Measurements from ENCODE around the gene DNAJC17.

The DNAJC17 gene

DNA sequence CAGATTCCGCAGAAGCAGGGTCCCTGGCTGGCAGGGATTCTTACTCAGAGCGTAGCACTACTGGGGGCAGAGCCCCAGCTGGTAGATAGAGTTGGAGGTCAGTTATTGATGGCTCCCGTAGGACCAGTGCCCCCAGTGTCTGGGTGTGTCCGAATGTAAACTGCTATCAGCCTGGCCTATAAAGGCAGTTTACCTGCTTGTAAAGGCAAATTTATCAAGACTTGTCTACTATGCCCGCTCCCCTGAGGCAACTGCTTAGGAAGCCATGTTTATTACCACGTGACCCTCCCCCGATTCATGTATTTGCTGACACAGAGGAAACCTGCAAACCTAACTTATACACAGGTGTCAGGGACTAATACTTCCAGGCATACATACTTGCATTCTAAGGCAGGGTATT, 21.8 kb upstream of the DNAJC17 start:
- DNase-seq (ENCODE audit: low spot score) = no peak

DNA sequence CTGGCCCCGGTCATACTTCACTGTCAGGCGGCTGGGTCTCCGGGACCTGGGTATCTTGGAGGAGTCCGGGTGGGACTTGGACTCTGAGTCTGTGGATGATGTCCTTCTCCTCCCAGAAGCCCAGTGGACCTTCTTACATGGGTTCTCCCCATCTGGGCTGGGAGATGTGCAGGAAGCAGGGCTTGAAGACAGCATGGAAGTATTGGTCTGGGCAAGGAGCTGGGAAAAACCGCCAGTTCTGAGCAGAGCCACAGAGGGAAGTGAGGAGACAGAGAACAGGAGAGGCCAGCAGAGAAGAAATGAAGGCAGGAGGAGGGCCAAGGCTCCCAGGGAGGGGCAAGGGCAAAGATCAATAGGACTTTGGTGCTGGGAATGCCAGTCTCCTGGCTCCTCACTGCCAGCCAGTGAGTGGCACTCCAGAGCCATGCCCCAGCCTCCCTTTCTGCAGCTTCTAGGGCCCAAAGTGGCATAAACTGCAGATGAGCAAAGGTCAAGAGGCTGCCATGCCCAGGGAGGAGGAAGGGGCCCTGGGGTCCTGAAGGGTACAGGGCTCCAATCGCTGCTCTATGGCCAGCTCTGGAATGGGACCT, 21.3 kb upstream of the DNAJC17 start, which contains the start of gene PPP1R14D:
Gene PPP1R14D, minus strand, starts transcription at position 262 of the 590 bp plus-strand sequence. Its CDS starts 67 bp downstream, at position 195.
- DNase-seq (ENCODE audit: low spot score) = no peak

DNA sequence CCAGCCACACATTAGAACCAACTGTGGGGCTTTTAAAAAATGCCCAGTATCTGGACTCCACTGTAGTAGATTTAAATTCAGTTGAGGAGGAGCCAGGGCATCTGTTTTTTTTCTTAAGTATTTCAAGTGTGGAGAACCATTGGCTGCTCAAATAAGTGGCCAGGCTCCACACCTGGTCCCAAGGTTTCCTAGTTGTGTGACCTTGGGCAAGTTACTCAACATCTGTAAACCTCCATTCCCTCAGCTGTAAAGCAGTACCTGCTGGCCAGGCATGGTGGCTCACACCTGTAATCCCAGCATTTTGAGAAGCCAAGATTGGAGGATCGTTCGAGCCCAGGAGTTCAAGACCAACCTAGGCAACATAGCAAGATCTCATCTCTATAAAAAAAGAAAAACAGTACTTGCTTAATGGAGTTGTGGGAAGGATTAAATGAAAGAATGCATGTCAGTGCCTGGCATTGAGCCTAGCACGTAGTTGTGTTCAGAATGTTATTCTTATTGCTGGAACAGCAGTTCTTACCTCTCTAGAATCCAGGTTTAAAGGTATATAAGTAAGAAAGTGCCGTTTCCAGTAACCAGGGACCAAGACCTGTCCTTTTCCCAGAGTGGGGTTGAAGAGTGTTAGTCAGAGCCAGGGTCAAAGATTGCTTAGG, 19.3 kb upstream of the DNAJC17 start:
- no peak for DNase-seq (ENCODE audit: low spot score)

DNA sequence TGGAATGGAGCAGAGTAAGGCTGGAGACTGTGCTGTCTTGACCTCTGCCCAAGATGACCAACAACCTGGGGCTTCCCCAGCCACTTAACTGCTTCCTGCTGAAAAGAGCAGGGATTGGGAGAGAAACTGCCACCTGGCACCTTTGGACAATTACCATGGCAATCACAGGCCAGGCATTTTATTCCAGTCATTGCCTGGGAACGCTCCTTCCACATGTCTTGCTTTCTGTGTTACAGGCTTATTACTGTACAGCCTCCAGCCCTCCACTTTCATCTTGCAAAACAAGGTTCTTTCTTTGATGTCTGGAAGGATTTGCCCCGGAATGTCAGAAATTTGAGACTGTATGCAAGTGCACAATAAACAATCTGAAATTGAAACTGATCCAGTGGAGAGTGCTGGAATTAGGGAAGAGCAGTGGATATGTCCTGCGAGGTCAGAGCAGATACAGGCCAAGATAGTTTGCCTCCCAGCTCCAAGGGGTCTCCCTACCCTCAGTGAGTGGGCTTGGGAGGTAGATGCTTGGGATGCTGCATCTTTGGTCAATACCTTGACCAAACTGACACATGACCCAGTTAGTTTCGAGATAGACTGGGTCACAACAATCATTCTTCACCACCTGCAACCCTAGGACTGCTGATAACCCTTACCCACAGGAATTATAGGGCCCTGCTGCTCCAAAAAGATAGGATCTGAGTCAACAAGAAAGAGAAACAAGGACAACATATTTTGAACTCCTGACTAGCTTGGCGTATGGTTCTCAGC, 18.6 kb upstream of the DNAJC17 start:
- DNase-seq (ENCODE audit: low spot score) = no peak

GRCh38 chr15:40823572-40824343, 16.5 kb upstream of the DNAJC17 start:
- no peak for DNase-seq (ENCODE audit: low spot score)

DNA sequence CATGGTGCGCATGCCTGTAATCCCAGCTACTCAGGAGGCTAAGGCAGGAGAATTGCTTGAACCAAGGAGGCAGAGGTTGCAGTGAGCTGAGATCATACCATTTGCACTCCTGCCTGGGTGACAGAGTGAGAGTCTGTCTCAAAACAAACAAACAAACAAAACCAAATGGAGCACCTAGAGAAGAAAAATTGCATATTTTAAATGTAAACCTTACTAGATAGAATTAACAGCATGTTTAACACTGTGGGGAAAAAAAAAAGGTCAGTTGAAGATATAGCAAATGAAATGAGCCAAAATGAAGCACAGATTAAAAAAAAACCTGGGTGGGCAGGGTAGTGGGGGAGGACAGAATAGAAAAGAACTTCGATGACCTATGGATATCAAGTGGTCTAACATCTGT, 13.9 kb upstream of the DNAJC17 start:
- DNase-seq (ENCODE audit: low spot score) = no peak

DNA sequence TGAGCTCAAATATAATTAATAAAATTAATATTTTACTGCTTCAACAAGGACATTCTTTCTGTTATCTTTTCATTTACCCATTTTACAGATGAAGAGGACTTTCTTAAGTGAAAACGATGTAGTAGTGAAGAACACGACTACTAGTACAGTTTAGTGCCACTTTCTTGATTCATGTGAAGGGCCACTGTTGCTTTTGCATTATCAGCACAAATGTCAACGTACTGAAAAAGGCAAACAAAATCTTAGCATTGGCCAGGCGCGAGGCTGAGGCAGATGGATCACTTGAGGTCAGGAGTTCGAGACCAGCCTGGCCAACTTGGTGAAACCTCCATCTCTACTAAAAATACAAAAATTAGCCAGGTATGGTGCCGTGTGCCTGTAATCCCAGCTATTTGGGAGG, 11.8 kb upstream of the DNAJC17 start:
- no peak for DNase-seq (ENCODE audit: low spot score)

DNA sequence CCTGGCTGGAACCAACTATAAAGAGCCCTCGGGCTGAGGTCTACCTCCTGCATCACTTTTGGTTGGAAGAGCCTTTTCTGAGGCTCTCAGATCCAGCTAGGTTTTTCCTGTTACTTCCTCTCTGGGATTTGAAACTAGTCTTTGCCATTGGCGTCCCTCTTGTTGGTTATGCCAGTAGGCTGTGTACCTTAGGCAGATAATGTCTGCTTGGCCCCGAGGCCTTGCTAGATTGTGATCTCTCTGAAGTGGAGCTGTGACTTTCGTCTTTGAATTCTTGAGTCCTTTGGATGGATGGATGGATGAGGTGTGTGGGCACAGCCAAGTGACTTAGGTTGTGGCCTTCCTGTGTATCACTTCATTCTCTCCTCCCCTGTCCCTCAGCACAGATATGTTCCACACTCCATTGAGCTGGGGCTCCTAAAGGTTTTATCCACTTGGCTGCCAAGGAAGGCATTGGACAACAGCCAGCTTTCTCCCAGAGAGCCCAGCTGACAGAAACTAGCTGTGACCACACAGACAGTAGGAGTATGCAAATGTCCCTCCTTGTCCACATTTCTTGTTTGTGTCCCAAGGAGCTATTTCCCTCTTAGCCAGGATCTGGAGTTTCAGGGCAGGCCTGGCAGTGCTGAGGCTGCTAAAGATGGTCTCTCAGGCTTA, 7.9 kb upstream of the DNAJC17 start:
- no peak for DNase-seq (ENCODE audit: low spot score)

DNA sequence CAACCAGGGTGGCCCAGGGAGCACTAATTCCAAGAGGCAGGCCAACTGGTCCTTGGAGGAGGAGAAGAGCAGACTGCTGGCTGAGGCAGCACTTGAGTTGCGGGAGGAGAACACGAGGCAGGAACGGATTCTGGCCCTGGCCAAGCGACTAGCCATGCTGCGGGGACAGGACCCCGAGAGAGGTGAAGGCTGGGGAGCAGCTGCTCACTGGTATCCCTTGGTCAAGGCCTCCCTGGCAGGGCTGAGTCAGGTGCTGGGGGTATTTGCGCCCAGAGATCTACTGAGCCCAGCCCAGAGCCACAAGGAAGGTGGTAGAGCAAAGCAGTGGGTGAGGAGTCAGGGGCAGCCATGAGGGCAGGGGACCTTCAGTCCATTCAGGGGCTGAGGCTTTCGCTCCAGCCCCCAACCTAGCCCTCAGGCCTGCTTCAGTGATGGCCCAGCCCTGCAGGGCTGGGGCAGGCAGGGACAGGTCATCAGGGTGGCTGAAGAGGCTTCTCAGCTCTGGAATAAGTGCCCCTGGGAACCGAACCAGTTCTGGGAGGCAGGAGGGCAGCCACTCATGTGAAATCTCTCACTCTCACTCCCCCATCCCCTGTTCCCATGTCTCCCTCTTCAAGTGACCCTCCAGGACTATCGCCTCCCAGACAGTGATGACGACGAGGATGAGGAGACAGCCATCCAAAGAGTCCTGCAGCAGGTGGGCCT, 5.6 kb upstream of the DNAJC17 start:
- DNase-seq (ENCODE audit: low spot score) = no peak

DNA sequence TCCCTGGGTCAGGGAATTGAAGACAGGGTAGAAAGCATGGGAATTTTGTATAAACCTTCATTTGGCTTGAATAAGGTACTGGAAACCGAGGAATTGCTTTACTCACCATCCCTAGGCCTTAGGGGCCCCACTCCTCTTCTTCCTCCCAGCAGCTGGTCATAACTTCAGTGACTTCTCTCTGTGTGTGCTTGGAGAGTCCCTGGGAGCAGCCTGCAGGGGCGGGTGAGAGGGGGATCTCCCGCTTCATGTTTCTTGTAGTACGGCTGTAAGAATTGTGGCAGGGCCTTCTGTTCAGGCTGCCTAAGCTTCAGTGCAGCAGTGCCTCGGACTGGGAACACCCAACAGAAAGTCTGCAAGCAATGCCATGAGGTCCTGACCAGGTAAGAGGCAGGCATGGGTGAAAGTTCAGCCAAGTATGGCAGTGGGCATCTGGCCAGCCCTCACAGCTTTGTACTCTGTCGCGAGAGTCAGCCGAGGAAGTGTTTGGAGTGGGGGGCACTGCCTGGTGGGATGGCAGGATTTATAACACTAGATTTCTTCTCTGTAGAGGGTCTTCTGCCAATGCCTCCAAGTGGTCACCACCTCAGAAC, 1.7 kb upstream of the DNAJC17 start:
- DNase-seq (ENCODE audit: low spot score) = no peak

DNA sequence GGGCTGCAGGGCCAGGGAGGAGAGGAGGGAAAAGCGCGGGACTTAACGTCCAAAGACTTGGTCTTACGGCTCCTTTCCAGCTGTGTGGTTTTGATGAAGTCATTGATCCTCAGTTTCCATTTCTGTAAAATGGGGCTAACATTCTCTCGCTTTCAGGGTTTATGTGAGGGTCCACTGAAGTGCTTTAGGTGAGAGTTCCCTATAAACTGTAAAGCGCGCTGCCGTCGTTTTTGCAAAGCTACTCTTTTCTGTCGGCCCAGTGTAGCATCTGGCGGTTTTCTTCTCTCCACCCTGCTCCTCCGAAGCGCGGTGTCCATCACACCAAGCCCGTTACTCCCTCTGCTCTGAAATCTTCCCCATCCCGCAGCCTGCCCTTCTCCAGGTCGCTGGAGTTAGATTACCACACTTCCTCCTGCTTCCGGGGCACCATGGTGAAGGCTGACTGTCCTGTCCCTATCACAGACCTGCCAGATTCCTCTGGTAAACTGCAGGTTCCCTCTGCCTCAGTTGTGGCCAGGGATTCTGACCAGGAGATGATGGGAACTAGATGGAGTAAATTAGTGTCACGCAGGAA, 702 bp upstream of the DNAJC17 start:
- DNase-seq (ENCODE audit: low spot score) = no peak

GRCh38 chr15:40806672-40807027, 623 bp downstream of the DNAJC17 start:
- no peak for DNase-seq (ENCODE audit: low spot score)

GRCh38 chr15:40803688-40804087, 3.6 kb downstream of the DNAJC17 start:
- DNase-seq (ENCODE audit: low spot score) = no peak

GRCh38 chr15:40803076-40803475, 4.2 kb downstream of the DNAJC17 start:
- no peak for DNase-seq (ENCODE audit: low spot score)

DNA sequence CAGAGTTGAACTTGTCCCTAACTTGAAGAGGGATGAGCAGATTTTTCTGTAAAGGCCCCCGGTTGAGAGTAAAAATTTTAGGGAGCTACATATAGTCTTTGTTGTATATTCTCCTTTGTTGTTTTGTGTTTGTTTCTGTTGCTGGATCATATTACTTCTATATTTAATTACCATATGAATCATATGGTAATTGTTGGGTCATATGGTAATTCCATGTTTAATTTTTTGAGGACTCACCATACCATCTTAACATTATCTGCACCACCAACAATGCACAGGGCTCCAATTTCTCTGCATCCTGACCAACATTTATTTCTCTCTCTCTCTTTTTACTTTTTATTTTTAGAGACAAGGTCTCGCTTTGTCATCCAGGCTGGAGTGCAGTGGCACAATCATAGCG, 7.8 kb downstream of the DNAJC17 start:
- no peak for DNase-seq (ENCODE audit: low spot score)

GRCh38 chr15:40796512-40796911, 10.8 kb downstream of the DNAJC17 start:
- DNase-seq (ENCODE audit: low spot score) = no peak

DNA sequence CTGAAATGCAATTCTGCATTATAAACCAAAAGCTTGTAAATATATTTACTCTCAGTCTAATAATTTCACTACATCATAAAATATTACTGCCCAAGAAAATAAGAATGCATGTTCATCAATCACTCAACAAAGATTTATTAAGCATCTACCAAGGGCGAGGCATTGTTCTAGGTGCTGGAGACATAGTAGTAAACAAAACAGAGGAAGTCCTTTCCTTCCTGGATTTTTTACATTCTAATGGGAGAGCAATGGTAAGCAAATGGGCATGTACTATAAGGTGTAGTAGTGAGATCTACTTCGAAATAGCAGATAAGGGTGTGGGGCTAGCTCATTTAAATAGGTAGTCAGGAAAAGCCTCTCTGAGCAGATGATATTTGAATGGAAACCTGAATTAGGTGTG, 11.2 kb downstream of the DNAJC17 start:
- no peak for DNase-seq (ENCODE audit: low spot score)

DNA sequence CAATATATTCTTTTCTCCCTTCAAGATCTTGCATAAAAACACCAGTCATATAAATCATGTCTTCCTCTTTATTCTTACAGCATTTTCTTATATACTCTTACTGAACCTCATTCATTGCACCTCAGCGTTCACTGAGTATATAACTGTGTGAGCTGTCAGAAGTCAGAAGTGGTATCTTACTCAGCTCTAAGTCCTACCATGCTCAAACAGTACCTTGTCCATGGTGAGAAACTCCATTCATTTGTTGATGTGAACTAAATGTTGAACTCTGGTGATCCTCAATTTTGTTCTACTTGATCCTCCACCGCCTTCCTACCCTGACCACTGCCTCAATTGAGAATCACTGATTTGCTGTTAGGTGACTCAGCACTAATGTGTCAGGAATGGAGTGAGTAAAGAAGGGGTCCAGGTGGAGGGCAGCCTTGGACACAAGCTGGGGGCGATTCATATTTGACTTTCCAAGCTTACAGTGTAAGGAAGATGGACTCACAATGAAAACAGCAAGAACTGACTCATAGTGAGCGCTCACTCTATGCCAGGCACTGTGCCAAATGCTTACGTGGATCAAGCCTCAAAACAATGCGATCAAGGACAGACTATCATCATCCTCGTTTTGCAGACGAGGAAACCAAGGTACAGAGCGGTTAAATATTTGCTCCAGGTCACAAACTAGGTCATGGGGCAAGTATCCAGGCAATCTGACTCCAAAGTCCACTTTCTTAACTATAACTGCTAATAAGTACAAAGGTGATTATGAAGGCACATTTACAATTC, 13.9 kb downstream of the DNAJC17 start:
- no peak for DNase-seq (ENCODE audit: low spot score)

GRCh38 chr15:40792394-40792793, 14.9 kb downstream of the DNAJC17 start:
- no peak for DNase-seq (ENCODE audit: low spot score)

DNA sequence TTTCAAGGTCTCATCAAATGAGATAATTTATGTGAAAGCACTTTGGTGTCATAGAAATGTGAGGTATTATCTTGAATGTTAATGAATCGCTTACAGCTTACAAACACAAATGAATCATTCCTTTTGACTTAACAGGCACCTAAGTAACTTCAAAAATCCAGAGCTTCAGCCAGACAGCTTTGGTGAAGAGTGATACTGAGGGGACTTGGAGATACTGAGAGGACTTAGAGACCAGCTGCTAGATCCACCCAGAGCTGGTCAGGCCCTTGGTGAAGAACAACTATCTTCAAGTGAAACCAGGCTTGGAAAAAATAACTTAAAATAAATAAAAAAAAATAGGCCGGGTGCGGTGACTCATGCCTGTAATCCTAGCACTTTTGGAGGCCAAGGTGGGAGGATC, 16.6 kb downstream of the DNAJC17 start:
- no peak for DNase-seq (ENCODE audit: low spot score)

All from germinal center (tissue), 1 donor.